ENCODE measurements around the gene ZNF384.

ZNF384 gene

GRCh38 chr12:6700646-6701051 is 11.5 kb upstream of the ZNF384 start, which contains the start of gene PIANP:
TSS of gene PIANP (minus strand) at chr12:6700815. CDS start at chr12:6698061, 2,754 bp downstream.
- DNase-seq (ENCODE audit: low read depth) = no peak
- TF ChIP-seq MAX (IDR thresholded peaks at IDR 0.05; ENCODE audit: low read depth, low read length) (no peak), MYC (IDR thresholded peaks at IDR 0.05; ENCODE audit: low read depth, low read length) (no peak), POLR2A (IDR thresholded peaks at IDR 0.05; ENCODE audit: extremely low read depth, insufficient read length) (no peak), CTCF (IDR thresholded peaks at IDR 0.05; ENCODE audit: low read depth, low read length) (no peak)
- no peak within 1 kb of the TSS for H3K4me3 ChIP-seq (ENCODE audit: low read depth, low read length)

- TF ChIP-seq MYC (IDR thresholded peaks at IDR 0.05; ENCODE audit: low read depth, low read length) = no peak
- TF ChIP-seq POLR2A (IDR thresholded peaks at IDR 0.05; ENCODE audit: extremely low read depth, insufficient read length) = no peak
- no peak for TF ChIP-seq CTCF (IDR thresholded peaks at IDR 0.05; ENCODE audit: low read depth, low read length)
- TF ChIP-seq MAX (IDR thresholded peaks at IDR 0.05; ENCODE audit: low read depth, low read length) = no peak
- no peak for DNase-seq (ENCODE audit: low read depth)
- H3K4me3 ChIP-seq (ENCODE audit: low read depth, low read length) = no peak overlapping the region
These were observed 10.9 kb upstream of the ZNF384 start for GRCh38 chr12:6699989-6700645.

- TF ChIP-seq MAX (IDR thresholded peaks at IDR 0.05; ENCODE audit: low read depth, low read length) = no peak
- no peak for TF ChIP-seq POLR2A (IDR thresholded peaks at IDR 0.05; ENCODE audit: extremely low read depth, insufficient read length)
- no peak for TF ChIP-seq MYC (IDR thresholded peaks at IDR 0.05; ENCODE audit: low read depth, low read length)
- no peak for TF ChIP-seq CTCF (IDR thresholded peaks at IDR 0.05; ENCODE audit: low read depth, low read length)
- no peak for DNase-seq (ENCODE audit: low read depth)
- no peak overlapping the region for H3K4me3 ChIP-seq (ENCODE audit: low read depth, low read length)
These were observed 10.2 kb upstream of the ZNF384 start for GRCh38 chr12:6699259-6699988.

- TF ChIP-seq CTCF (IDR thresholded peaks at IDR 0.05; ENCODE audit: low read depth, low read length) = no peak
- no peak for TF ChIP-seq MYC (IDR thresholded peaks at IDR 0.05; ENCODE audit: low read depth, low read length)
- no peak for TF ChIP-seq MAX (IDR thresholded peaks at IDR 0.05; ENCODE audit: low read depth, low read length)
- TF ChIP-seq POLR2A (IDR thresholded peaks at IDR 0.05; ENCODE audit: extremely low read depth, insufficient read length) = no peak
- H3K4me3 ChIP-seq (ENCODE audit: low read depth, low read length) = no peak overlapping the region
These were observed 9.3 kb upstream of the ZNF384 start for GRCh38 chr12:6698352-6699046.

GRCh38 chr12:6697584-6698351 is 8.6 kb upstream of the ZNF384 start:
- H3K4me3 ChIP-seq (ENCODE audit: low read depth, low read length) = no peak overlapping the region
- TF ChIP-seq CTCF (IDR thresholded peaks at IDR 0.05; ENCODE audit: low read depth, low read length) = peak; percentile 61
- no peak for TF ChIP-seq MYC (IDR thresholded peaks at IDR 0.05; ENCODE audit: low read depth, low read length)
- peak; percentile 52 for DNase-seq (ENCODE audit: low read depth)

More at GRCh38 chr12:6698352-6699046, 9.3 kb upstream of the ZNF384 start:
- no peak for DNase-seq (ENCODE audit: low read depth)
